TTC549 (cell line): ENCODE results near the gene ANKMY1.

Source experiments
- FAIRE-seq: peaks from 2 replicates; lab custom pipeline; 2012; peaks lifted over from hg19 to GRCh38; lab: Jason Lieb, UNC

Gene ANKMY1

GRCh38 chr2:240519396-240520129, 38.2 kb downstream of the ANKMY1 start:
- no peak for FAIRE-seq

DNA sequence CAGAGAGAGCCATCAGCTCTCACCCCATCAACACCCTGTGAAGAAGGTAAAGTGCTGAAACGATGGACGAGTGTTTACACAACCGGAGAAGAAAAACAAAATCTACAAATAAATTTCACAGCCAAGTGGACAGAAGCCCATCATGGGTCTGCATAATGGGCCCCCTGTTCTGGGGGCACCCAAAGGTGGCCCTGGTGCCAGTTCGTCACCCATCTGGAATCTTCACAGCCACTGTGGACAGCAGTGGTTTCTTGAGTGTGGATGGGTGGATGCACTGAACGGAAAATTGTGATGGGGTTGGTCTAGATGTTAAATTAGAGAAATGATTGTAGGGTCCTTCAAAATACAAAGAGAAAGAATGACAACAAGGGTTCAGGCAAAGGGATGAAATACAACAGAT, 38.8 kb downstream of the ANKMY1 start:
- no peak for FAIRE-seq

DNA sequence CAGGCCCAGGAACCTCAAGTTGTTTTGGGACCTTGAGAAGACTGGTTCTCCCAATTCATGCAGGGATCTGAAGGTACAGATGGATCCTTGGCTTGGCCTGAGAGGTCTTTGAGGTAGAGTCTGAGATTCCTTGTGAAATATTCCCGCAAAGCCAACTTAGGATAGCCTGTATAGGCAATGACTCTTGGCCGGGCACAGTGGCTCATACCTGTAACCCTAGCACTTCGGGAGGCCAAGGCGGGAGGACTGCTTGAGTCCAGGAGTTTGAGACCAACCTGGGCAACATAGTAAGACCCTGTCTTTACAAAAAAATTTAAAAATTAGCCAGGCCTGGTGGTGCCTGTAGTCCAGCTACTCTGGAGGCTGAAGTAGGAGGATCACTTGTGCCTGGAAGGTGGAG, 40.4 kb downstream of the ANKMY1 start:
- no peak for FAIRE-seq

DNA sequence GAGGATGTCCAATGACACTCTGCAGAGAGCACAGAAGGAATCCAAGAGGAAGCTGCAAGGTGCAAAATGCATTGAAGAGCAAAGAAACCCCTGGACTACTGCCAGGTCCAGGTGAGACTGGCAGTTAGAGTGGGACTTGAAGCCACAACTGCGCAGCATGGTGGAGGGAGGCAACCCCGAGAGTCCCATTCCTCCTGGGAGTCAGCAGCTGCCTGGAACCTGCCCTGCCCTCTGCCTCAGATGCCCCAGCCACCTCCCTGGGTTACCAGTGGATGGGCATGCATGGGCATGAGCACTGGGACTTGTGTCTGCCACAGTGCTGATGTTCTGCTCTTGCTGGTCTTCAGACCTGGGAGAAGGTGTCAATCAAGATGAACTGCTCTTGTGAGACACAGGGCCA, 43.2 kb downstream of the ANKMY1 start:
- FAIRE-seq = no peak

DNA sequence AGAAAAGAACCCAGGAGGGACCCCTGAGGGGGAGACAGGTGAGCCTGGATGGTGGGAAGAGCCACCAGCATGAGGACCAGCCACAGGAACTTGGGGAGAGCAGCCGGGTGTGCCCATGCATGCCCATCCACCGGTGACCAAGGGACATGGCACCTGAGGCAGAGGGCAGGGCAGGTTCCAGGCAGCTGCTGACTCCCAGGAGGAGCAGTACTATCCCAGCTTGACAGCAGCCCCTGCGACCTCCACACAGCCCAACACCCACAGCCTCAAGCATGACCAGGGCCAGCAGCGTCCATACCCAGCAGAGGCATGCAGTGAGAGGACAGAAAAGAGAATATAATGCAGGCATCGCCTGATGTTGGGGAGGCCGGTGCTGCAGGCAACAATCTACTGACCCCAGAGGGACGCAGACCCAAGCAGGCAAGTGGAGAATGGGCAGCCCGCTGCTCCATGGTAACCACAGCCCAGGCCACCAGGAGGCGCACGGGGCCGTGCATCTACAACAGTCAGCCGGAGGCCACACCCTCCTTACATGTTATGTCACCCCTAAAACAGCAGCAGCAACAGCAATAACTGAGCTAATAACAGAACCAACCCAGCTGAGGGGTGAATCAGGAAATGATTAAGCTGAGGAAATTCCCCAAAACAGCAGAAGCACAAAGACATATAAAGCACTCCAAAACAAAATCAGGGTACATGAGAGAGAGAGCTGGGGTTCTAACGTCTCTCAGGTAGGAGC, 44.1 kb downstream of the ANKMY1 start:
- FAIRE-seq = no peak

DNA sequence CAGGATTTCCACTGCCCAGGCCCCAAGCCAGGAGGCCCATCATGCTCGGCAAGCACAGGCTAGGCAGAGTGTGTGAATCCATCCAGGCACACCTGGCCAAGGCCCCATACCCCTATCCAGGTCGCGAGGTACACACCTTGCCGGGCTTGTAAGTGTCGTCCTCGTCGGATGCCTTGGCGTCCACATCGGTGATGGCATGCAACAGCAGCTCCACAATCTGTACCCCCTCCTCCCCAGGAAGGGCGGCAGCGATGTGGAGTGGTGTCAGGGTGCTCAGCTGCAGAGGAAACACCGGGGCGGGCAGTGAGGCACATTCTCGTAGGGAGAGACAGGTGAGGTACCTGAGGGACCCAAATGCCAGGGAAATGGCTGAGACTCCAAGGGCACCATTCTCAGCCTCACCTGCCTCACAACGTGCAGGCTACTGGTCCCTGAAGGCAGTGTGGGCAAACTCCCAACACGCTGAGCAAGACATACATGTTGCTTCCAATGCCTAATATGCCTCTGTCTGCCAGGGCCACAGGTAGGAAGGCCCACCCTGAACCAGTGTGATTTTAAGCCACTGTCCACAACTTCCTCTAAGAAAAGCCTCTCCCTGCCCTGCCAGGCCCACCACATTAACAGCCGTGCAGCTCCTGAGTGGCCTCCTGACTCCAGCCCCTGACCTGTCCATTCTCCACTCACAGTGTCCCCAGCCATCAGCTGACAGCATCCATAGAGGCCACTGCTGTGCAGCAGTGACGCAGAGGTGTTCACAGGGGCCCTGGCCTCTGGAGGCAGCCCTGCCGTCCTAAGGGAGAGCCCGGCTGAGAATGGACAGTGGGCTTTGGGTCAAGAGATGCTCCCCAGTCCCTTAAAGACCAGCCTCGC, 44.9 kb downstream of the ANKMY1 start:
- FAIRE-seq = no peak

GRCh38 chr2:240512109-240512485, 45.7 kb downstream of the ANKMY1 start:
- no peak for FAIRE-seq

GRCh38 chr2:240511351-240512108, 46.3 kb downstream of the ANKMY1 start:
- no peak for FAIRE-seq

- no peak for FAIRE-seq
Measured at GRCh38 chr2:240510513-240511210, 47.1 kb downstream of the ANKMY1 start.

DNA sequence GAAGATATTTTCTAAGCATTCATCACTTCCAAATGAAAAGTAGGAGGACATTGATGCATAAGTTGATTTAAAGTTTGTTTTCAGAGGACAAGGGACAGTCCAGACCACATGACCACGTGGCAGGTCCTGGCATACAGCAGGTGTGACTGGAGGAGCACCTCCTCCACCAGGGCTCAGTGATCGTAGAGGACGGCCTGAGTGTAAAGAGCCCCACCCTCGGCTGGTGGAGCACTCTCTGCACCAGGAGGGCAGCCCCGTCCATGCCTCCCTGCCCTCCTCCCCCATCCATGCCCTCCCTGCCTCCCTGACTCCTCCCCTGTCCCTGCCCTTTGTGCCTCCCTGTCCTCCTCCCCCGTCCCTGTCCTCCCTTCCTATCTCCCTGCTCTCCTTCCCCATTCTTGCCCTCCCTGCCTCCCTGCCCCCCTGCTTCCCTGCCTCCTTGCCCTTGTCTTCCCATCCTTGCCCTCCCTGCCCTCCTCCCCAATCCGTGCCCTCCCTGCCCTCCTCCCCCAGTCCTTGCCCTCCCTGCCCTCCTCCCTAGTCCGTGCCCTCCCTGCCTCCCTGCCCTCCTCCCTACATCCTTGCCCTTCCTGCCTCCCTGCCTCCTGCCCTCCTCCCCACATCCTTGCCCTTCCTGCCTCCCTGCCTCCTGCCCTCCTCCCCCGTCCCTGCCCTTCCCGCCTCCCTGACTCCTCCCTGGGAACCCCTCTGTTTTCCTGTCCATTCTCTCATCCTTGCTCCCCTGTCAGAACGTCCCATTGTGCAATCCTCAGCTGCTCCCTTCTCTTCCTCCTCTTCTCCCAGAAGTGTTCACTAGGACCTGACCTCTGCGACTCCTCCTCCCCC, 47.9 kb downstream of the ANKMY1 start:
- FAIRE-seq = no peak

GRCh38 chr2:240508832-240509545, 48.8 kb downstream of the ANKMY1 start:
- no peak for FAIRE-seq

GRCh38 chr2:240507778-240508251, 50.0 kb downstream of the ANKMY1 start:
- no peak for FAIRE-seq

- no peak for FAIRE-seq
Measured at GRCh38 chr2:240507060-240507777, 50.6 kb downstream of the ANKMY1 start.

- no peak for FAIRE-seq
Measured at GRCh38 chr2:240506406-240507059, 51.3 kb downstream of the ANKMY1 start.

- FAIRE-seq = no peak
Measured at GRCh38 chr2:240505910-240506309, 51.9 kb downstream of the ANKMY1 start.

- FAIRE-seq = no peak
Measured at GRCh38 chr2:240503848-240504247, 53.9 kb downstream of the ANKMY1 start.

- no peak for FAIRE-seq
Measured at GRCh38 chr2:240503375-240503774, 54.4 kb downstream of the ANKMY1 start.

- FAIRE-seq = no peak
Measured at GRCh38 chr2:240502430-240503121, 55.2 kb downstream of the ANKMY1 start.
